Skin epidermis (tissue), 12 donors: Measurements from ENCODE around the gene AIF1.
A peak's percentile ranks its signal among the peaks of the same experiment; 100 is the strongest.
"Not testable (repeated sequence)": the region's sequence is repeated elsewhere in the genome, so short reads cannot be mapped to it uniquely, and the experiment has no call there.

Experiments used
- H3K27ac ChIP-seq, 21 experiments: fragments of 200-600 bp; sonication (generic) in 11 of 21; one replicate each; pipeline ENCODE4 v1.5.0; 2020; ENCODE audit warnings: mild to moderate bottlenecking in 3 of 21, inconsistent platforms in 2 of 21, moderate library complexity in 2 of 21
- H3K4me3 ChIP-seq, 7 experiments: fragments of 200-600 bp; sonication (generic) in 2 of 7; one replicate each; pipeline ENCODE4 v1.5.0; 2020; ENCODE audit warnings: inconsistent platforms in 2 of 7, mild to moderate bottlenecking in 2 of 7, moderate library complexity in 1 of 7

The AIF1 gene

GRCh38 chr6:31579546-31580437 is 35.2 kb upstream of the AIF1 start:
- peak overlapping the region in 13 of 21 experiments; percentile 75 to 98 (median 89) for H3K27ac ChIP-seq
- H3K4me3 ChIP-seq, result peak overlapping the region in 5 of 7 experiments; percentile 53 to 84 (median 66)

GRCh38 chr6:31580438-31580740 is 34.6 kb upstream of the AIF1 start:
- Histone ChIP-seq H3K4me3 (peak overlapping the region; percentile 53 to 84 (median 66)), H3K27ac (peak overlapping the region in 20 of 21 experiments; percentile 57 to 98 (median 88))

DNA sequence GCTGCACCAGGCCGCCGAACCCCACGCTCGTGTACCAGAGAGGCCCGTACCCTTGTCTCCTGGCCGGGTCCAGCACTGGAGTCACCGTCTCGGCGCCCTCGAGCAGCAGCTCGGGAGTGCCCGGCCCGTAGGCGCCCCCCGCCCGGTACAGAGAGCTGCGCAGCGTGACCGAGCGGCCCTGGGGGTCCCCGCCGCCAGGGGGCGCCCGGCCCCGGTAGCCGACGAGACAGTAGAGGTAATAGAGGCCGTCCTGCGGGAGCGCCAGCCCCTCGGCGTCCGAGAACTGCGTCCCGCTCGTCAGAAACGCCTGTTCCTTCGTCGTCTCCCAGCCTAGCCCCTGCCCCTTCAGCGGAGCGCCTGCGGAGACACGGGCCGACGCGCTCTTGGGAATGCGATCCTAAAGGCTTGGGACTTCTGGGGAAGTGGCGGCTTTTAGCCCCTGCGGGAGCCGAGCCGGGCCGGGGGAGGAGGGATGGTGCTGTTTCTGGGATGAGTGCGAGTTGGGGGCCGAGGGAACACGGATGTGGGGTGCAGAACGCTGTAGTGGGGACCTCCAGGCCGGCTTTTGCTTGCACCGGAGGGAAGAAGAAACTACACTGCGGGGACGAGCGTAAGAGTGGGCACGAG is 34.1 kb upstream of the AIF1 start:
- Histone ChIP-seq H3K27ac (peak overlapping the region; percentile 57 to 98 (median 88)), H3K4me3 (peak overlapping the region; percentile 53 to 84 (median 66))

DNA sequence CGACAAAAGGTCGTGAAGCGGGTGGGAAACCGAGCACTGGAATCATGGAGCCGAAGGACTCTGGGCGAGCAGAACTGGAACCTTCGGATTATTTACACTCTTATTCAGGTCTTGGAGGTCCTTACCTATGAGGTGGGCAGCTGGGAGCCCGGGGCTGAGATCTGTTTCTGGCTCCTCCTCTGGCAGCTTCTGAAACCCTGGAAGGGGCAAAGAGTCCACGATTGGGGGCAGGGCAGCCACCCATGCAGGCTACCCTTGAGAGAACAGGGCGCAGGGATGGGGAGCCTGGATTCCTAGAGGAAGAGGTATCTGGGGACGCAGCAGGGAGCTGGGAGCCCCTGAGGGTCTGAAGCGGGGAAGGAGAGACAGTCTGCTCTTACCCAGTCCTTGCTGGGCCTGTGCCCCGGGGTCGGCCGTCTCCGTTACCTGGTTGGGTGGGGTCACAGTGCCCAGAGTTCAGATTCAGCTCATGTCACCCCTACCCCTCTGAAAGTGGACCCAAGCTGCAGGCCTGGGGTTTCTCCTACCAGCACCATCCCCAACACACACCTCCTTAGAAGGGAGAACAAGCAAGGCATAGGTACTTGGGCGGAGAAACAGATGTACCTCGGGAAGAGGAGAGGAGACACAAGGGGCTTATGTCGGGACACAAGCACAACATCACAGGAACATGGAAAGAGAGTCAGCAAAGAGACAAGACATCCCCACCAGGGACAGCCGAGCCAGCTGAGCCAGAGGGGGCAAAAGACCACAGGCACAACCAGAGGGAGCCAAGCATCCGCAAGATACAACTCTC is 33.4 kb upstream of the AIF1 start:
- H3K4me3 ChIP-seq, result peak overlapping the region; percentile 53 to 84 (median 66)
- peak overlapping the region; percentile 57 to 98 (median 88) for H3K27ac ChIP-seq

DNA sequence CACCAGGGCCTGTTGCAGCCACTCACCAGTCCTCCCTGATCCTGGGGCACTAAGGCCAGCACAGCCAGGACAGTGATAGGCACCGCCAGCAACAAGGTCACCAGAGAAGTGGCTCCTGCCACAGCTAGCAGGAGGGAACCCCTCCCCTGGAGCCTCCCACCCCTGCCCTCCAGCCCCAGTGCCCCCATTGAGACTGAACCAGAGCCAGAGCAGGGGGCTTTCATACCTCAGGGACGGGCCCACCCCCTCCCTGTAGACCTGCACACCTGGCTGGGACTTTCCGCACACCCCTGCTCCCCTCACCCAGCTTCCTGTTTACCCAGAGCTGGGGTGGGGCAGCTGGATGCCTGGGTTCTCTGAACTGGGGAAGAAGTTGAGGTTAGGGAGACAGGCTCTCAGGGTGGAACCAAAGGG is 32.8 kb upstream of the AIF1 start, which contains the start of gene LTB:
Gene LTB, minus strand, starts transcription at position 195 of the 414 bp plus-strand sequence. Its CDS starts 7 bp downstream, at position 188.
- Histone ChIP-seq H3K4me3 (peak within 1 kb of the TSS; percentile 53 to 84 (median 66)), H3K27ac (peak within 1 kb of the TSS; percentile 57 to 98 (median 88))

DNA sequence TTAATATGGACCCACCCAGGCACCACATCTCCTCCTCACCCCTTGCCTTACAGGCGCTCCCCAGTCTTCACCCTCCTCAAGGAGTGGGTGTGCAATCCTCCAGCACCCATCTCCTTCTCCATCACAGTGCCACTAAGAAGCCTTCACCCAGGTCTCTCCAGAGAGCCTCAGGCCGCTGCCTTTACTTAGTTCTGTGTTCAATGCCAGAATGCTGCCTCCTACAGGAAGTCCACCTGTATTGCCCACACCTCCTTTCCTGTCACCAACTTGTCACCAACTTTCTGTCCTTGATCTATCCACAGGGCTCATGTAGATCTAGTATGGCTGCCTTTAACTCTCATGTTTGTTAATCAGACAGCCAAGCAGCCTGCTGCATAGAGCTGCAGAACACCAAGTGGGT is 29.5 kb upstream of the AIF1 start:
- H3K27ac ChIP-seq, result peak overlapping the region in 13 of 21 experiments; percentile 5 to 94 (median 76)
- H3K4me3 ChIP-seq, result no peak overlapping the region

GRCh38 chr6:31586008-31586407 is 29.0 kb upstream of the AIF1 start, which contains the start of gene LST1:
LST1 (plus strand) TSS chr6:31586277; CDS start chr6:31587300, 1,023 bp downstream.
- Histone ChIP-seq H3K27ac (peak within 1 kb of the TSS in 18 of 21 experiments; percentile 19 to 94 (median 70)), H3K4me3 (peak within 1 kb of the TSS in 4 of 7 experiments; percentile 2 to 21 (median 19))

DNA sequence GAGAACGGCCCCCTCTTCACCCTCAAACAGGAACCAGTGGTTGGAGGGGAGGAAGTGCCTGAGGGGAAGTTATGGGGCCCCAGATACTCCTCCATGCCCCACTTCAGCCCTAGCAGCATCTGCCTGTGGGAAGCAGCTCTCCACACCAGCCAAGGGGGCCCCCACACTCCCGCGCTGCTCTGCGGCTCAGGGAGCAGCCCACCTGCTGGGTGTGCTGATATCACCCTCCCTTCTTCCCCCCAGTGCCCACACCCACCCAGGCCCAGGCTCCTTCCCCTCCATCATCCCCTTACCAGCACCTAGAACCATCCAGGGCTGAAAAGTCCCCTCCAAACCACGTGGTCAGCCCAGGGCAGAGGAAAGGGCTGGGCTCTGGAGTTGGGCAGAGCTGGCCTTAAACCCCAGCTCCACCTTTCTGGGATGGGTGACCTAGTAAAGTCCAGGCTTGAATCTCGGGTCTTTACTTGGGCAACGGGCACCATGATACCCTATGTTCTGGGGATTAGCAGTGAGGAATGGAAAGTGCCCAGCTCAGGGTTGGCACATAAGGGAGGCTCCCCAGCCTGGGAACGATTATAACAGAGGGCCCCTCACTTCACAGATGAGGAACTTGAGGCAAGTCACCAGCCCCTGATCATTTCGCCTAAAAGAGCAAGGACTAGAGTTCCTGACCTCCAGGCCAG is 28.3 kb upstream of the AIF1 start:
- Histone ChIP-seq H3K27ac (peak overlapping the region in 18 of 21 experiments; percentile 19 to 94 (median 70)), H3K4me3 (peak overlapping the region in 4 of 7 experiments; percentile 2 to 21 (median 19))

- Histone ChIP-seq H3K4me3 (peak overlapping the region in 4 of 7 experiments; percentile 2 to 21 (median 19)), H3K27ac (peak overlapping the region in 18 of 21 experiments; percentile 8 to 94 (median 70))
These were observed 26.9 kb upstream of the AIF1 start for GRCh38 chr6:31587791-31588777.

DNA sequence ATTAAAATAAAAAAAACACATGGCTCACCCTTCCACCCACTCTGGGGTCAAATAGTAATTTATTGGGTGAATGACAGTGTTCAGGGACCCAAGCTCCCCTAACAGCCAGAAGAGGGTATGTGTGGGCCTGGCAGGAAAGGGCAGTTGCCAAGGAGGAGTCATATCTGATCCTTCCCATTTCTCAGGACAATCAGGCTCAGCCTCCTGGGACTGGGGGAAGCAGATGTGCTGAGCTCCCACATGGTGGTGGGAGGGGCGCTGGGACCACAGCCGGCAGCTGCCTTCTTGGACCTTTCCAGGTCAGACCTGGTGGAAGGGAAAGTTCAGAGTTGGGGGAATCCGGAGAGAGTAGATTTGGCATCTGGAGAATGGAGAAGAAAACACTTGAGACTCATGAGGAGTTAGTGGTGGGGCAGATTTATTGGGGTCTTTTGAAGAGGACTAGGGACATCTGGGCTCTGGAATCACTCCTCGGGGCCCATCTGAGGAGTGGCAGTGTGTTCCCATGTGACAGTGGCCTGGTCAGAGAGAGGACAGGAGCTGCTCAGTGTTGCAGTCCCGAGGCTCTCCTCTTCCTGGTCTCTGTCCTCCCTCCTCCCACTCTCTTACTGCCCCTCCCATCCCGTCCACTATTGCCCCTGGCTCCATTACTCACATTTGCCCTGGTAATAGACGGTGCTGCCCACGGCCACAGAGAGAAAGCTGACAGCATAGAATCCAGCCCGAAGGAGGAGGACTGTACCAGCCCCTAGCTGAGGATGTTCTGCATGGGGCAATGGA is 26.0 kb upstream of the AIF1 start:
- Histone ChIP-seq H3K4me3 (no peak overlapping the region), H3K27ac (peak overlapping the region in 5 of 21 experiments; percentile 23 to 94 (median 83))

- H3K4me3 ChIP-seq, H3K27ac ChIP-seq: not testable (repeated sequence)
These were observed 24.3 kb upstream of the AIF1 start for GRCh38 chr6:31590691-31591090.

- no peak overlapping the region for H3K4me3 ChIP-seq
- peak overlapping the region in 7 of 21 experiments; percentile 22 to 75 (median 54) for H3K27ac ChIP-seq
These were observed 22.6 kb upstream of the AIF1 start for GRCh38 chr6:31592396-31592771.

DNA sequence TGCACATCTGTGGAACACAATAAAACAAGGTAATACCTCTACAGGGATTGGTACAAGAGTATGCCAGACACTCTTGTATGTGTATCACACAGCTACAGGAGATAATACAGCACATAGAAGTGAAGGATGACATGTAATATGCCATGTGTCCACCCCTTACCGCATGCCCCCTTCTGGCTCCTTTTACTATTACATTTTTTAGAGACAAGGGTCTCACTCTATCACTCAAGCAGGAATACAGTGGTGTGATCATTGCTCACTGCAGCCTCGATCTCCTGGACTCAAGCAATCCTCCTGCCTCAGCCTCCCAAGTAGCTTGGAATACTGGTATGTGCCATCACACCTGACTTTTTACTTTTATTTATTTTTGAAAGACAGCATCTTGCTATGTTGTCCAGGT is 18.0 kb upstream of the AIF1 start:
- H3K27ac ChIP-seq, result no peak overlapping the region
- H3K4me3 ChIP-seq, result no peak overlapping the region

DNA sequence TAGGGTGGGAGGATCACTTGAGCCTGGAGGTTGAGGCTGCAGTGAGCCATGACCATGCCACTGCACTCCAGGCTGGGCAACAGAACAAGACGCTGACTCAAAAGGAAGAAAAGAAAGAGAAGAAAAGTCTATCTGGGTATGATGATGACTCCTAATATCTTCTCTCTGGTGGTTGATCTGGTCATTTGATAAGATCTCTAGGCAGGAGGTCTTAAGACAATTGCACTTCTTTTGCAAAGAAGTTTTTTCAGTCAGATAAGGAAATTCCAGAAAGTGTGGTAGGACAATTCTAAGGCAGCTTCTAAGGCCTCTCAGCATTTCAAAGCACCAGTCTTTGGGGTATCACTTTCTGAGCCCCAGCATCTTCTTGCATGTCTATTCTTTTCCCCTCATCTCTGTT is 7.7 kb upstream of the AIF1 start:
- no peak overlapping the region for H3K27ac ChIP-seq
- no peak overlapping the region for H3K4me3 ChIP-seq

DNA sequence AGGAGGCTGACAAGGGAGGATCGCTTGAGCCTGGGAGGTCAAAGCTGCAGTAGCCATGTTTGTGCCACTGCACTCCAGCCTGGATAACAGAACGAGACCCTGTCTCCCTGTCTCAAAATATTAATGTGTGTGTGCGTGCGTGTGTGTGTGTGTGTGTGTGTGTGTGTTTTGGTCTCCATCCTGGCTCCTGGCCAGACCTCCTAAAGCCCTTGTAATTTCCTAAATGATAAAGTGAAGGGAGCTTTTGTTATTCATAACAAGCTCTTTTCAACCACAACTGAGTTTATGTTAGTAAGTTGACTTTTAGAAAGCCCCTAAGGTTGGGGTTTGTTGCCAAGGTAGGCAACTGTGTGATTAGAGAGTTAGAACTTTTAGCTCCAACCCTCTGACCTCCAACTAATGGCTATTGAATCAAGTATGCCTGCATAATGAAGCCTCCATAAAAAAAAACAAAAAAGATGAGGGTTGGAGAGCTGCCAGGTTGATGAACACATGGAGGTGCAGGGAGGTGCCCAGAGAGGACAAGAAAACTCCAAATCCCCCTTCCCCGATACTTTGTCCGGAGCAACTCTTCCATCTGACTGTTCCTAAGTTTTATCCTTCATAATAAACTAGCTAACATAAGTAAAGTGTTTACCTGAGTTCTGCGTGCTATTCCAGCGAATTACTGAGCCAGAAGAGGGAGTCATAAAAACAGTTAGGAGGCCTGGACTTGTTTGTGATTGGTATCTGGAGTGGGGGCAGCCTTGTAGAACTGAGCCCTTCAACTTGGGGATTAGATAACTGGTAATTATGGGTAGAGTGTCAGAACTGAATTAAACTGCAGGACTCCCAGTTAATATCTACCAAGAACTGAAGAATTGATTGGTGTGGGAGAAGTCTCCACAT is 5.3 kb upstream of the AIF1 start:
- Histone ChIP-seq H3K4me3 (no peak overlapping the region), H3K27ac (no peak overlapping the region)

- Histone ChIP-seq H3K4me3 (no peak overlapping the region), H3K27ac (no peak overlapping the region)
These were observed 4.1 kb upstream of the AIF1 start for GRCh38 chr6:31610968-31611367.
